OCI-LY1 (cell line): ENCODE results near the gene BMX.
A peak's percentile ranks its signal among the peaks of the same experiment; 100 is the strongest.

ENCODE experiments used
- H2AFZ ChIP-seq: fragments of 200-600 bp; sonication (generic), shearing (Covaris generic); 2 replicates; pipeline ENCODE4 v1.6.0; 2014; ENCODE audit warnings: antibody characterized with exemption, mild to moderate bottlenecking, low read length
- H3F3A ChIP-seq: fragments of 200-600 bp; sonication (generic), shearing (Covaris generic); 2 replicates; pipeline ENCODE4 v1.6.0; 2014; ENCODE audit warnings: mild to moderate bottlenecking, antibody characterized with exemption, low read length, moderate library complexity; ENCODE audit not compliant: insufficient read depth
- H3K27ac ChIP-seq: fragments of 200-600 bp; sonication (generic); 2 replicates; pipeline ENCODE4 v1.5.1; 2014; ENCODE audit warnings: low read length, mixed run types, mild to moderate bottlenecking, low read depth; ENCODE audit not compliant: poor library complexity, severe bottlenecking
- H3K27me3 ChIP-seq: fragments of 200-600 bp; sonication (generic); 2 replicates; pipeline ENCODE4 v1.6.0; 2014; ENCODE audit warnings: antibody characterized with exemption, mild to moderate bottlenecking, low read length, moderate library complexity; ENCODE audit not compliant: insufficient read depth
- H3K36me3 ChIP-seq: fragments of 200-600 bp; sonication (generic); 2 replicates; pipeline ENCODE4 v1.6.1; 2014; ENCODE audit warnings: mild to moderate bottlenecking, antibody characterized with exemption, low read length, moderate library complexity, mixed read lengths; ENCODE audit not compliant: insufficient read depth
- H3K4me1 ChIP-seq: fragments of 200-600 bp; sonication (generic); 2 replicates; pipeline ENCODE4 v1.5.1; 2014; ENCODE audit warnings: mild to moderate bottlenecking, low read length, moderate library complexity; ENCODE audit not compliant: insufficient read depth, severe bottlenecking
- H3K4me2 ChIP-seq: fragments of 200-600 bp; sonication (generic), shearing (Covaris generic); 2 replicates; pipeline ENCODE4 v1.6.1; 2014; ENCODE audit warnings: low read length
- H3K4me3 ChIP-seq: fragments of 200-600 bp; sonication (generic); 2 replicates; pipeline ENCODE4 v1.5.1; 2014; ENCODE audit warnings: low read length, low read depth, mild to moderate bottlenecking, mixed read lengths; ENCODE audit not compliant: poor library complexity, severe bottlenecking
- H3K79me2 ChIP-seq: fragments of 200-600 bp; shearing (Covaris generic); 2 replicates; pipeline ENCODE4 v1.6.1; 2016; ENCODE audit warnings: mixed run types, low read length, mixed read lengths; ENCODE audit not compliant: insufficient read depth
- H3K9ac ChIP-seq: fragments of 200-600 bp; sonication (generic), shearing (Covaris generic); 2 replicates; pipeline ENCODE4 v1.6.1; 2014; ENCODE audit warnings: mild to moderate bottlenecking, low read length, mixed read lengths
- H3K9me2 ChIP-seq: fragments of 200-600 bp; sonication (generic), shearing (Covaris generic); 2 replicates; pipeline ENCODE4 v1.6.1; 2014; ENCODE audit warnings: low read depth, mild to moderate bottlenecking, low read length, mixed read lengths
- H3K9me3 ChIP-seq: fragments of 200-600 bp; shearing (Covaris generic); 2 replicates; pipeline ENCODE4 v1.6.1; 2014; ENCODE audit warnings: low read length, mixed read lengths
- H4K20me1 ChIP-seq: fragments of 200-600 bp; sonication (generic), shearing (Covaris generic); 2 replicates; pipeline ENCODE4 v1.6.0; 2016; ENCODE audit warnings: mild to moderate bottlenecking, low read length; ENCODE audit not compliant: insufficient read depth
- EZH2 ChIP-seq: fragments of 200-600 bp; sonication (generic), shearing (Covaris generic); IDR thresholded peaks from 2 replicates; pipeline ENCODE4 v1.8.0; 2017; ENCODE audit warnings: borderline replicate concordance, mixed run types, mild to moderate bottlenecking, antibody characterized with exemption, low read length, moderate library complexity, mixed read lengths
- TF ChIP-seq, protein P1 (sequence below): fragments of 200-600 bp; sonication (generic), shearing (Covaris generic); IDR thresholded peaks from 2 replicates; pipeline ENCODE4 v1.5.1; 2017; ENCODE audit warnings: mild to moderate bottlenecking, antibody characterized with exemption, low read length, moderate library complexity, mixed read lengths

BMX gene

DNA sequence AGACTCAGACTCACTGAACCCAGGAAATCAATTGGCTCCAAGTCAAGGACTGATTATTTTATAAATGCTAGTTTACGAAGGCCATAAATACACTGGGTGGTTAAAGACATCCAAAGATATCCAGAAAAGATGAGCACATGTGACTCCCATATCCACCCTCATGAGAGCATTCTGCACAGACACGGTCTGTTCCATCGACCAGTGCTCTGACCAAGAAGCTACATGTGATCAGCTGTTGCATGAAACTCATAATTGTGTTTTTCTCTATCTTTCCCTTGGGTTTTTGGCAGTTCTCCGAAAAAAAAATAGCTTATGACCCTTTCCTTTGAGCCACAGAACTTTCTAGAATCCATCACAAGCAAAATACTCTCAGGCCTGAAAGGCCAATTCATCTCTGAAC, 4.8 kb upstream of the BMX start:
- TF ChIP-seq, protein P1, sequence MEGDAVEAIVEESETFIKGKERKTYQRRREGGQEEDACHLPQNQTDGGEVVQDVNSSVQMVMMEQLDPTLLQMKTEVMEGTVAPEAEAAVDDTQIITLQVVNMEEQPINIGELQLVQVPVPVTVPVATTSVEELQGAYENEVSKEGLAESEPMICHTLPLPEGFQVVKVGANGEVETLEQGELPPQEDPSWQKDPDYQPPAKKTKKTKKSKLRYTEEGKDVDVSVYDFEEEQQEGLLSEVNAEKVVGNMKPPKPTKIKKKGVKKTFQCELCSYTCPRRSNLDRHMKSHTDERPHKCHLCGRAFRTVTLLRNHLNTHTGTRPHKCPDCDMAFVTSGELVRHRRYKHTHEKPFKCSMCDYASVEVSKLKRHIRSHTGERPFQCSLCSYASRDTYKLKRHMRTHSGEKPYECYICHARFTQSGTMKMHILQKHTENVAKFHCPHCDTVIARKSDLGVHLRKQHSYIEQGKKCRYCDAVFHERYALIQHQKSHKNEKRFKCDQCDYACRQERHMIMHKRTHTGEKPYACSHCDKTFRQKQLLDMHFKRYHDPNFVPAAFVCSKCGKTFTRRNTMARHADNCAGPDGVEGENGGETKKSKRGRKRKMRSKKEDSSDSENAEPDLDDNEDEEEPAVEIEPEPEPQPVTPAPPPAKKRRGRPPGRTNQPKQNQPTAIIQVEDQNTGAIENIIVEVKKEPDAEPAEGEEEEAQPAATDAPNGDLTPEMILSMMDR = no peak
- H3K4me1 ChIP-seq = peaks cover 6% of the 10 kb centered on the region
- no peak overlapping the region for H3K4me3 ChIP-seq
- H3K36me3 ChIP-seq = no peaks in the 10 kb centered on the region
- H3K79me2 ChIP-seq = no peaks in the 10 kb centered on the region
- H3K9me3 ChIP-seq = no peaks in the 10 kb centered on the region
- no peak overlapping the region for H3K9ac ChIP-seq
- H3K27ac ChIP-seq = no peak overlapping the region
- H3K9me2 ChIP-seq = no peaks in the 10 kb centered on the region
- H3F3A ChIP-seq = no peaks in the 10 kb centered on the region
- no peak overlapping the region for H3K4me2 ChIP-seq
- H2AFZ ChIP-seq = no peak overlapping the region
- H3K27me3 ChIP-seq = no peaks in the 10 kb centered on the region
- no peaks in the 10 kb centered on the region for H4K20me1 ChIP-seq

DNA sequence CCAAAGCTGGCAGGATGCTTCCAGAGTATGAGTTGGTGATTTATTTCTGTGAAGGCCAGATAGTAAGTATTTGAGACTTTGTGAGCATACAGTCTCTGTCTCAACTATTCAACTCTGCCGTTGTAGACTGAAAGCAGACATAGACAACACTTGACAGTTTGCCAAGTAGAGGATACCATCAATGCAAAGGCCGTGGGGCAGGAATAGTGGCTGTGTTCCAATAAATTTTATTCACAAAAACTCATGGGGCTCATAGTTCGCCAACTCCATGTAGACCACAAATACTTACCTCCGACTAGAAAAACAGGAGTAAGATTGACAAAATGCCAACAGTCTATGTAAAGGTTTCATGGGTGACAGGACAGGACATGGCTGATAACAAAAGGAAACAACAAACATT, 3.8 kb upstream of the BMX start:
- Histone ChIP-seq H3K27ac (no peak overlapping the region), H3K4me3 (no peak overlapping the region), H3F3A (no peaks in the 10 kb centered on the region), H3K9me2 (no peaks in the 10 kb centered on the region), H3K4me2 (no peak overlapping the region), H3K9me3 (no peaks in the 10 kb centered on the region), H3K79me2 (no peaks in the 10 kb centered on the region), H3K27me3 (no peaks in the 10 kb centered on the region), H3K4me1 (peaks cover 6% of the 10 kb centered on the region), H3K36me3 (no peaks in the 10 kb centered on the region), H3K9ac (no peak overlapping the region), H4K20me1 (no peaks in the 10 kb centered on the region), H2AFZ (no peak overlapping the region)
- TF ChIP-seq EZH2 = no peak
- TF ChIP-seq, protein P1 = no peak

DNA sequence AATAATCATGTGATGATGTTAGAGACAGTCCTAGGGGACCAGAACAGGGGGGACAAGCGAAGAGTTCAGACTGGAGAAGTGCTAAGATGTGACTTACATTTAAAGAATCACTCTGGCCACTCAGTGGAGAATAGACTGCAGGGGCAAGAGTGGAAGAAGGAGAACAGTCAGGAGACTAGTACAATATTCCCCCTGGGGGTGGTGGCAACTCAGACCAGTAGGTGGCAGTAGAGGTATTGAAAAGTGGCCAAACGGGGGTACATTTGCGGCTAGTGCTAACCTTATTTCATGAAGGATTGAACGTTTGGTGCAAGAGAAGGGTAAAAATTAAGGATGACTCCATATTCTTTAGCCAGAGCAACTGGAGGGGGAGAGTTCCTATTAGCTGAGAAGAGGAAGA, 2.7 kb upstream of the BMX start:
- H3K36me3 ChIP-seq = no peaks in the 10 kb centered on the region
- H3K4me1 ChIP-seq = peaks cover 6% of the 10 kb centered on the region
- no peaks in the 10 kb centered on the region for H3K27me3 ChIP-seq
- no peak overlapping the region for H3K27ac ChIP-seq
- H3F3A ChIP-seq = no peaks in the 10 kb centered on the region
- H3K4me2 ChIP-seq = no peak overlapping the region
- H2AFZ ChIP-seq = no peak overlapping the region
- H3K4me3 ChIP-seq = no peak overlapping the region
- TF ChIP-seq, protein P1 = peak; percentile 52; the same call in 1 of the 2 replicates
- TF ChIP-seq EZH2 = no peak
- H3K79me2 ChIP-seq = no peaks in the 10 kb centered on the region
- H3K9me2 ChIP-seq = no peaks in the 10 kb centered on the region
- H3K9ac ChIP-seq = no peak overlapping the region
- no peaks in the 10 kb centered on the region for H4K20me1 ChIP-seq
- no peaks in the 10 kb centered on the region for H3K9me3 ChIP-seq
